ENCODE data around the gene PCDHB12.
"Not testable (repeated sequence)": the region's sequence is repeated elsewhere in the genome, so short reads cannot be mapped to it uniquely, and the experiment has no call there.

PCDHB12 gene

GRCh38 chr5:141210281-141210680 is 1.8 kb downstream of the PCDHB12 start:
- not testable (repeated sequence) for DNase-seq (ENCODE audit: low spot score)

- DNase-seq (ENCODE audit: low spot score), result not testable (repeated sequence)
These were observed 2.3 kb downstream of the PCDHB12 start for GRCh38 chr5:141210849-141211248.

- not testable (repeated sequence) for DNase-seq (ENCODE audit: low spot score)
These were observed 5.3 kb downstream of the PCDHB12 start, which contains the start of gene PCDHB13 for GRCh38 chr5:141213656-141214339. Gene PCDHB13 (plus strand): TSS chr5:141213919. CDS start chr5:141214124, 205 bp downstream.

GRCh38 chr5:141214583-141214982 is 6.1 kb downstream of the PCDHB12 start:
- not testable (repeated sequence) for DNase-seq (ENCODE audit: low spot score)

GRCh38 chr5:141215504-141215903 is 7.0 kb downstream of the PCDHB12 start:
- DNase-seq (ENCODE audit: low spot score), result not testable (repeated sequence)

- DNase-seq (ENCODE audit: low spot score), result not testable (repeated sequence)
These were observed 7.5 kb downstream of the PCDHB12 start for GRCh38 chr5:141216035-141216434.

- DNase-seq (ENCODE audit: low spot score), result no peak
These were observed 14.7 kb downstream of the PCDHB12 start, which contains the start of gene PCDHB14 for GRCh38 chr5:141223112-141223783. Gene PCDHB14 (plus strand): TSS chr5:141223343. CDS start chr5:141223506, 163 bp downstream.

GRCh38 chr5:141224844-141225243 is 16.3 kb downstream of the PCDHB12 start:
- not testable (repeated sequence) for DNase-seq (ENCODE audit: low spot score)

- not testable (repeated sequence) for DNase-seq (ENCODE audit: low spot score)
These were observed 16.9 kb downstream of the PCDHB12 start for GRCh38 chr5:141225421-141225820.

GRCh38 chr5:141234109-141234667 is 25.7 kb downstream of the PCDHB12 start:
- no peak for DNase-seq (ENCODE audit: low spot score)

- not testable (repeated sequence) for DNase-seq (ENCODE audit: low spot score)
These were observed 27.4 kb downstream of the PCDHB12 start for GRCh38 chr5:141235922-141236321.

- DNase-seq (ENCODE audit: low spot score), result no peak
These were observed 28.2 kb downstream of the PCDHB12 start for GRCh38 chr5:141236516-141237313.

- no peak for DNase-seq (ENCODE audit: low spot score)
These were observed 33.0 kb downstream of the PCDHB12 start for GRCh38 chr5:141241496-141241895.

- no peak for DNase-seq (ENCODE audit: low spot score)
These were observed 36.8 kb downstream of the PCDHB12 start, which contains the start of gene PCDHB15 for GRCh38 chr5:141245250-141245717. Gene PCDHB15 (plus strand): TSS chr5:141245395. CDS start chr5:141245579, 184 bp downstream.

GRCh38 chr5:141246971-141247370 is 38.5 kb downstream of the PCDHB12 start:
- not testable (repeated sequence) for DNase-seq (ENCODE audit: low spot score)

- DNase-seq (ENCODE audit: low spot score), result not testable (repeated sequence)
These were observed 38.9 kb downstream of the PCDHB12 start for GRCh38 chr5:141247434-141247833.

- no peak for DNase-seq (ENCODE audit: low spot score)
These were observed 42.1 kb downstream of the PCDHB12 start for GRCh38 chr5:141250576-141250975.

GRCh38 chr5:141258464-141258863 is 49.9 kb downstream of the PCDHB12 start:
- no peak for DNase-seq (ENCODE audit: low spot score)

GRCh38 chr5:141258948-141259347 is 50.4 kb downstream of the PCDHB12 start:
- no peak for DNase-seq (ENCODE audit: low spot score)

GRCh38 chr5:141260458-141261237 is 52.1 kb downstream of the PCDHB12 start:
- DNase-seq (ENCODE audit: low spot score), result no peak

GRCh38 chr5:141261238-141261546 is 52.7 kb downstream of the PCDHB12 start:
- no peak for DNase-seq (ENCODE audit: low spot score)

All from left forelimb (tissue), 1 donor.